ENCODE data around the gene NIM1K.
"Not testable (repeated sequence)": the region's sequence is repeated elsewhere in the genome, so short reads cannot be mapped to it uniquely, and the experiment has no call there.

NIM1K gene

DNA sequence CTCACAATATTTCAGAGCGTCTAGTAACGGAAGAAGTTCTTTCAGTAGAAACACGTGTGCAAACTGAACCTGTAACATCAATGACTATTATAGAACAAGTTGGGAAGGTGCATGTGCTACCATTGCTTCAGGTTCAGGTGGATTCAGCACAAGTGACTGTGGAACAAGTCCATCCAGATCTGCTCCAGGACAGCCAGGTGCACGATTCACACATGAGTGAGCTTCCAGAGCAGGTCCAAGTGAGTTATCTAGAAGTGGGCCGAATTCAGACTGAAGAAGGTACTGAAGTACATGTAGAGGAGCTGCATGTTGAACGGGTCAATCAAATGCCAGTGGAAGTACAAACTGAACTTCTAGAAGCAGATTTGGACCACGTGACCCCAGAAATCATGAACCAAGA is 17.4 kb upstream of the NIM1K start:
- DNase-seq (ENCODE audit: low read depth in 1 of 2, low spot score in 1 of 2) = no peak
- TF ChIP-seq REST (IDR thresholded peaks at IDR 0.05; ENCODE audit: insufficient replicate concordance, low read depth) = no peak
- no peak for TF ChIP-seq GABPA (IDR thresholded peaks at IDR 0.05; ENCODE audit: low read depth)
- TF ChIP-seq CTCF (IDR thresholded peaks at IDR 0.05; ENCODE audit: insufficient read depth, low read length) = no peak
- no peak for TF ChIP-seq POLR2AphosphoS5 (IDR thresholded peaks at IDR 0.05; ENCODE audit: low read depth)
- H3K27me3 ChIP-seq (ENCODE audit: insufficient read depth, poor library complexity, severe bottlenecking) = no peaks in the 10 kb centered on the region
- no peak overlapping the region for H3K27ac ChIP-seq (replicated peaks)
- H3K4me3 ChIP-seq (replicated peaks; ENCODE audit: insufficient read depth, low read length) = no peak overlapping the region

DNA sequence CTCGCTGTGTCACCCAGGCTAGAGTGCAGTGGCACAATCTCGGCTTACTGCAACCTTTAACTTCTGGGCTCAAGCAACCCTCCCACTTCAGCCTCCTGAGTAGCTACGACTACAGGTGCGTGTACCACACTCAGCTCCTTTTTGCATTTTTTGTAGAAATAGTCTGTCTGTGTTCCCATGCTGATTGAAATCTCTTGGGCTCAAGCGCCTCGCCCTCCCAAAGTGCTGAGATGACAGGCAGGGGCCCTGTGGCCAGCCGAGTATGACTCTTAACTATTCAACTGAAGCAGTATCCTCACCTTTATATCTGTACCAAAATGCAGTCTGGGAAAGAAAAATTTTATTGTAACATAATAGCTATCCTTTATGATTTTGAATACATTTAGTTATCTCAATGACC is 12.2 kb upstream of the NIM1K start:
- H3K27ac ChIP-seq (replicated peaks) = no peak overlapping the region
- no peak for TF ChIP-seq POLR2AphosphoS5 (IDR thresholded peaks at IDR 0.05; ENCODE audit: low read depth)
- TF ChIP-seq CTCF (IDR thresholded peaks at IDR 0.05; ENCODE audit: insufficient read depth, low read length) = no peak
- TF ChIP-seq SPI1 (IDR thresholded peaks at IDR 0.05; ENCODE audit: borderline replicate concordance, low read depth) = no peak
- TF ChIP-seq REST (IDR thresholded peaks at IDR 0.05; ENCODE audit: insufficient replicate concordance, low read depth) = no peak
- TF ChIP-seq GABPA (IDR thresholded peaks at IDR 0.05; ENCODE audit: low read depth) = no peak

DNA sequence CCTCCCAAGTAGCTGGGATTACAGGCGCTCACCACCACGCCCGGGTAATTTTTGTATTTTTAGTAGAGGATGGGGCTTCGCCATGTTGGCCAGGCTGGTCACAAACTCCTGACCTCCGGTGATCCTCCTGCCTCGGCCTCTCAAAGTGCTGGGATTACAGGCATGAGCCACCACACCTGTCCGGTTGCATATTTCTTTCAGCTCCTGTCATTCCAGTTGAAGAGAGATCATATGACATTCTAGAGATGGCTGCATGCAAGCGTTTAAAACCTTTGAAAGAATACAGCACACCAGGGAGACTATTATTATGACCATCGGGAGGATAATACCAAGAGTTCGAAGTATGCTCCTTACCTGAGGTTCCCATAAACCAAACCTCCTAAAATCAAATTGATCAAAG is 9.6 kb upstream of the NIM1K start:
- H3K27me3 ChIP-seq (ENCODE audit: insufficient read depth, poor library complexity, severe bottlenecking) = no peaks in the 10 kb centered on the region
- no peak overlapping the region for H3K4me3 ChIP-seq (replicated peaks; ENCODE audit: insufficient read depth, low read length)
- H3K27ac ChIP-seq (replicated peaks) = no peak overlapping the region
- DNase-seq (ENCODE audit: low read depth in 1 of 2, low spot score in 1 of 2) = no peak
- no peak for TF ChIP-seq POLR2AphosphoS5 (IDR thresholded peaks at IDR 0.05; ENCODE audit: low read depth)
- TF ChIP-seq SPI1 (IDR thresholded peaks at IDR 0.05; ENCODE audit: borderline replicate concordance, low read depth) = no peak
- TF ChIP-seq REST (IDR thresholded peaks at IDR 0.05; ENCODE audit: insufficient replicate concordance, low read depth) = no peak
- no peak for TF ChIP-seq GABPA (IDR thresholded peaks at IDR 0.05; ENCODE audit: low read depth)
- TF ChIP-seq CTCF (IDR thresholded peaks at IDR 0.05; ENCODE audit: insufficient read depth, low read length) = no peak

More for the DNA sequence above, 12.2 kb upstream of the NIM1K start:
- Histone ChIP-seq H3K27me3 (ENCODE audit: insufficient read depth, poor library complexity, severe bottlenecking) (no peaks in the 10 kb centered on the region), H3K4me3 (replicated peaks; ENCODE audit: insufficient read depth, low read length) (no peak overlapping the region)
- DNase-seq (ENCODE audit: low read depth in 1 of 2, low spot score in 1 of 2) = no peak

- DNase-seq (ENCODE audit: low read depth in 1 of 2, low spot score in 1 of 2); H3K27ac ChIP-seq (replicated peaks); H3K27me3 ChIP-seq (ENCODE audit: insufficient read depth, poor library complexity, severe bottlenecking); H3K4me3 ChIP-seq (replicated peaks; ENCODE audit: insufficient read depth, low read length): not testable (repeated sequence)
Observed at GRCh38 chr5:43183101-43183500, 8.9 kb upstream of the NIM1K start.

Measured in HL-60 (cell line).